Colon (tissue), 2 donors: Measurements from ENCODE around the gene MTMR11.
"Not testable (repeated sequence)": the region's sequence is repeated elsewhere in the genome, so short reads cannot be mapped to it uniquely, and the experiment has no call there.

Experiments used
- FAIRE-seq: peaks from 2 replicates; lab custom pipeline; 2012; peaks lifted over from hg19 to GRCh38; lab: Jason Lieb, UNC
- donor health status: control.
- donor health status: control.

Gene MTMR11, protein sequence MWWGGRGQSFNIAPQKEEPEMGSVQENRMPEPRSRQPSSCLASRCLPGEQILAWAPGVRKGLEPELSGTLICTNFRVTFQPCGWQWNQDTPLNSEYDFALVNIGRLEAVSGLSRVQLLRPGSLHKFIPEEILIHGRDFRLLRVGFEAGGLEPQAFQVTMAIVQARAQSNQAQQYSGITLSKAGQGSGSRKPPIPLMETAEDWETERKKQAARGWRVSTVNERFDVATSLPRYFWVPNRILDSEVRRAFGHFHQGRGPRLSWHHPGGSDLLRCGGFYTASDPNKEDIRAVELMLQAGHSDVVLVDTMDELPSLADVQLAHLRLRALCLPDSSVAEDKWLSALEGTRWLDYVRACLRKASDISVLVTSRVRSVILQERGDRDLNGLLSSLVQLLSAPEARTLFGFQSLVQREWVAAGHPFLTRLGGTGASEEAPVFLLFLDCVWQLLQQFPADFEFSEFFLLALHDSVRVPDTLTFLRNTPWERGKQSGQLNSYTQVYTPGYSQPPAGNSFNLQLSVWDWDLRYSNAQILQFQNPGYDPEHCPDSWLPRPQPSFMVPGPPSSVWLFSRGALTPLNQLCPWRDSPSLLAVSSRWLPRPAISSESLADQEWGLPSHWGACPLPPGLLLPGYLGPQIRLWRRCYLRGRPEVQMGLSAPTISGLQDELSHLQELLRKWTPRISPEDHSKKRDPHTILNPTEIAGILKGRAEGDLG

DNA sequence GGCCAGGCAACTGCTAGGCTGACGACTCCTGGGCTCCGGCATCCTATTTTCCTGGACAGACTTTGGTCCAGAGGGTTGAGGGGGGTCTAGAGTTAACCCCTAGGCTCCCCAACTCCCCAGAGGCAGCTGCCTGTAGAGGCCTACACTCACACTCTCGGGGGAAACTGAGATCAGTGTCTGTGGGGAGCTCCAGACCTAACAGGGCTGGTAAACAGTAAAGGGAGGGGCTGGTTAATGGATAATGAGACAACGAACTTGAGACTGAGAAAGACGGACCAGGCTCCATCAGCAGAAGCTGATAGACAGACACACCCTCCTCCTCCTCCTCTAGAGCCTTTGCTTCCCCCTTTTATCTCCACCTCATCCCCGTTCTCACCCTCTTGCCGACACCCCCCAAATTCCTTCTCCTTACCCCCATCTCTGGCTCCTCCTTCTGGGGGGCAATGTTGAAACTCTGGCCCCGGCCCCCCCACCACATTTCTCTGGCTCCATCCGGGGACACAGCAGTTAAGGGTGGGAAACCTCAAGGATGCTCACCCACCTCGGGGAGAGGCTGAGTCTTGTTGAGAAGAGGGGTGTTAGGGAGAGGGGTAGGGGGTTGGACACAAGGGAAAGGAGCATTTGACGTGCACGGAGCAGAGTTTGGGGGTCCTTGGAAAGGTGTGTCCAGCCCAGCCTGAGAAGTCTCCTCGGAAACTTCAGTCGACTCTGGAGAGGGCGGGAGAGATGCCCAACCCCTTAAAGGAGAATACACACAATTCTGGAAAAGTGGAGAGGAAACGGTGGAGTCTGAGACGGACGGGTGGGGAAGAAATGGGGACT is at the start of gene MTMR11:
TSS of gene MTMR11 (minus strand) at position 710 of the 822 bp plus-strand sequence. CDS start at position 478, 232 bp downstream.
- FAIRE-seq: no peak

DNA sequence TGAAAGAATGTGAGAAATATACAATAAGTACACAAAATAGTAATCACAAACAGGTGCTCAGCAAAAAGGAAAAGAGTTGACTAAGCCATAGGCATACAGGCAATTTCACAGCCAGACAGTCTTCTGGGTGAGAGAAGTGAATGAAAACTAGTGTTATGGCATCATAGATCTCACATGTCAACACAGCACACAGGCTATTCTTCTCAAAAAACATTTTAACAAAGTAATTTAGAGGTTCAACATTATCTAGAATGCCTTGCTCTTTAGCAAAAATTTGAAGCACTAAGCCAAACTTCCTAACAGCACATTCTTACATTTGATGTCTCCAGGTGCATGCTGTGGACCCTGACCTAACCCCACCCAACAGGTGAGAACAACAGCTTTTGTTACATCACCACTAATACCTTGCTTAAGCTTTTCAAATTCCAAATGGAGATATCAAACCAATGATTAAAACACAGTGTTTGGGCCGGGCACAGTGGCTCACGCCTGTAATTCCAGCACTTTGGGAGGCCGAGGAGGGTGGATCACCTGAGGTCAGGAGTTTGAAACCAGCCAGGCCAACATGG is 43.4 kb upstream of the MTMR11 start:
- no peak for FAIRE-seq

DNA sequence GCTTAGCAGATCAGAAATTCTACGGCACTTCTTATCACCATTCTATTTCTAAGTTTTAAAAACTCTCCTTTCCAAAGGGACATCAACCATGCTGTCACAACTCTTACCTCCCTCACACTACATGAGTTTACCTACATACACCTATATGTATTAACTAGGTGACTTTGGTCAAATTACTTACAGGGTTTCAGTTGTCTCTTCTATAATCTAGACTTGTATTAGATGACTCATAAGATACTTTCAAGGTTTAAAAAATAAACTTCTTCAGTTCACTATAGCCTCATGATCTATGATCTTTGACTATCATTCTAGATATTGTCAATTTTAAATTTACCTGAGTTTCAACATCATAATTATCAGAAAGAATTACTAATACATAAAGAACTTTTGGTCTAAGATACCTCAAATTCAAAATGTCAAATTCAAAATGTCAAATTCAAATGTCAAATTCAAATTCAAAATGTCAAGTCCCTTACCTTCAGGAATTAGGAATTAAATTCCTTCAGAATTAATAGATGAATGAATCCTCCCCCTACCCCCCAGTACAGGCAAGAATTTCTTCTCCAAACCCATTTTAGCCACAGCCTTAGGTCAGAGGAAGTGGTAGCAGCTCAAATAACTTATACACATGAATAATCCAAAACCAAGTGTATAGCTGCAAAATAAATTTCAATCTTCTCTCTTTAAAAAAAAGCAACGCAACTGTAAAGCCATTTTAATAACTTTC is 42.7 kb upstream of the MTMR11 start:
- no peak for FAIRE-seq

DNA sequence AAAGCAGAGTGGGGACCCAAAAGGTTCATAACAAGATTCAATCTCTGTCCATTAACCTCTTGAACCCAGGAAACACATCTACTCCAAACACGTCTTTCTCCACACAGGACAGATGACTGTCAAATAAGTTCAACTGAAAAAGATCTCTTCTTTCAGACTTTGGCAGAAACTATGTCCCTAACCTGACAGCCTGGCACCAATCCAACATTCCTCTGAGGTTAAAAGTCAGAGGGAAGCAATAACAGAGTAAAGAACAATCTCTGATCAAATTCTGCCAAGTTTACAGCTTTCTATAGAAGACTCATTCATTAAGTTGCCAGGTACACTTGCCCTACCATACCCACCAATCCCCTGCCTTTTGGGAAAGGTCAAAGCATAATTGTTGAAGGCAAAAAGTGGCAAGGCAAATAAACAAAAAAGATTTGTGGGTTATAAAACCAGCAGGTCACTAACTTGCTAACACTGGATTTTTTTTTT is 41.9 kb upstream of the MTMR11 start:
- FAIRE-seq: no peak

DNA sequence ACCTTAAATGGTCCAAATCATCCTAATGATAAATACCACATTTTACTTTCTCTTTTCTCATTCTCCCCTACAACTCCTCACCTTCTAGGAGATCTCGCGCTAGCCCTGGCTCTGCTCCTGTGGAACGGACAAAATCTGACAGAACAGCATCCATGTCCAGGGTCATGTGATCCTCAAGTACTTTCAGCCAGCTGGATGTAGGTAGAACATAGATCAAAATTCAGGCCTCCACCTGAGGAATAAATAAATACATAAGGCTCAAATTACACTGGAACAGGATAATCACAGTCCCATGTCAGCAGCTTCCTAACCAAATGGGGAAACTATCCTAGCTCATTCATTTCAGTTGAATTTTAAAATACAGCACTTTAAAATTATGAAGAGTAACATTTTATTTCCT is 40.7 kb upstream of the MTMR11 start:
- FAIRE-seq: no peak

DNA sequence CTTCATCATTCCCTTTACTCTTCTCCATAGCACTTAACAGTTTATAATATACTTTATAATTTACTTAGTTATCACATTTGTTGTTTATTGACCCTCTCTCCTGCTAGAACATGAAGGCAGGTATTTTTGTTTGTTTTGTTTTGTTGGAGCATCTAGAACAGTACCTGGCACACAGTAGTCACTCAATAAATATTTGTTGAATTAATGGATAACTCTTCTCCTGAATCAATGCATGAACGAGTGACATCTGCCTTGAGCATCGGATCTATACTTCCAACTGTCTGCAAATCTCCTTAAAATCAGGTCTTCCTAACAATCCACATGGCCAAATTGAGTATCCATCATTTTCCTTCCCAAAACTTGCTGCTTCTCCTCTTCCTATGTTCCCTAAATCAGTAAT is 35.9 kb upstream of the MTMR11 start:
- no peak for FAIRE-seq

DNA sequence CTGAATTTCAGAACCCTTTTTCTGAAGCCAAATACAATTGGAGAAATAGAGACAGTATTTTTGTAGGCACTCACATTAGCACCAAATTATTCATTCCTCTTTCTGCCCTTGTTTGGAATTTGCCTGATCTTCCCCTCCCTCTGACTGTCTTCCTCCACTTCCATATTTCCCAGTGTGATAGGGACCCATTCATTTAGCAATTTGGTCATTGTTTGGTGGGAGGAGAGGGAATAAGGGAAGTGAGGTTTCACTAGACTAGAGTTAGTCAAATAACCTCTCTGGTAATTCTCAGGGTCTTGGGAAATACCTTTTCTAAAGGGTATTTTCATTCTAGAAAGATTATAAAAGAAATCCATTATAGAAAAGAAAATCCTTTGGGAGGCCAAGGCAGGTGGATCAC is 31.0 kb upstream of the MTMR11 start:
- FAIRE-seq: no peak

DNA sequence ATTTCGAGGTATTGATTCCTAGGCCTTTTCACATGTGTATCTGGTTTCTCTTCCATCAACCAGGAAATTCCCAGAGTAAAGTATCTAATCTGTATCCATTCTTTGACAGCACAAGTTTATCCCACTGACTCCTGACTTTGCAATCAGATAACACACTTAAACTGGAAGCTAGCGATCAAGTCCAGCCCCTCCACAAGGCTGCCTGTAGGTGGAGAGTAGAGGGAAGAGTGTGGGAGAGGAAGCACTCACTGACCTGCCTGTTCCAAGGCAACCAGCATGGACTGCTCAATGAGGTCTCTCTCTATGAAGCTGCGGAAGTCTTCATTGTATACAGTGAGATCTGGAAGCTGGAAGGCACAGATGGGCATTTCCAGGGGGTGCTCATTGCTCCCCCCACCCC is 30.4 kb upstream of the MTMR11 start:
- no peak for FAIRE-seq

DNA sequence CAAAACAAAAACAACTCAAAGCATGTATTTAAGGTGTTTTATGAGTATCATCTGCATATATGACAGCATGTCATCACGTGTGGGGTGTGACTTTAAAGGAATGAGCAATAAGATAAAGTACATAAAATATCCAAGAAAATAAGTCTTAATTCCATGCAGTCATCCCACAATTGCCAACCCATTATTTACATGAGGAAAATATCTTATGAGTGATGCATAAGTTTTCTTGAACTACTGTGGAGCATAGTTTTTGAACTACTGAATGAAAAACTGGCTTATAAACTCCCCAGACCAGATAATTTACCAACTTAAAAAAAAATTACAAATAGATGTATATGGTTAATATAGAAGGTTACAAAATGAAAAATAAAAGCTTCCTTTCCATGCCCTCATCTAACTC is 29.7 kb upstream of the MTMR11 start:
- FAIRE-seq: no peak

DNA sequence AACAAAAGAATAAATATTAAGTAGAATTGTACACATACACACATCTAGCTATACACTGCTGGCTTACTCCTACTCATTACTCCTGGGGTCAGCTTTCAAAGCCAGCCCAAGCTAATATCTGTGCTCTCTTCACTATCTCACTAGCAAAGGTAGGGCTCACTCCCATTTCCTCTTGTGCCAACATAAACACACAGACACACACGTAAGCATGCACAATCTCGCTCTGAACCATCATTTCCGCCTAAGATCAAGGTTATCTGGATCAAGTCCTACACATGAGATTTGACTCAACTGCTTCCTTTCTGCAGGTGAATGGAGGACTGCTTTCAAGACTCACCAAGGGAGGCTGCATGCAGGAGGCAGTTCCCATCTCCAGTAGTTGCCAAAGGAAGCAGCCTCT is 28.8 kb upstream of the MTMR11 start:
- no peak for FAIRE-seq

DNA sequence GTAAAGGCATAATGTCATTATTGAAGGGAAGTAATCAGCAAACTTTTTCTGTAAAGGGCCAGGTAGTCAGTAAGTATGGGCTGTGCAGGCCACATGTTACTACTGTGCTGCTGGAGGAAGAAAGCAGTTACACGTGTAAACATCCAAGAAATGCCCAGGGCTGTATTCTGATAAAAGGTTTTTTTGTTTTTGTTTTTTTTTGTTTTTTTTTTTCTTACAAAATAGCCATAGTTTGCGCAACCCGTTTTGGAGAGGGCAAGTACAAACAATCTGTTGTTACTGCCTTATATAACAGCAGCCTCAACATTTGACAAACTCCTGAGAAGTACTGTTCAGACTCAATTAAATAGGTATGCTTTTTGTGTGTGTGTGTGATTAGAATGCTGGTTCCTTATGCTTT is 26.7 kb upstream of the MTMR11 start:
- no peak for FAIRE-seq

DNA sequence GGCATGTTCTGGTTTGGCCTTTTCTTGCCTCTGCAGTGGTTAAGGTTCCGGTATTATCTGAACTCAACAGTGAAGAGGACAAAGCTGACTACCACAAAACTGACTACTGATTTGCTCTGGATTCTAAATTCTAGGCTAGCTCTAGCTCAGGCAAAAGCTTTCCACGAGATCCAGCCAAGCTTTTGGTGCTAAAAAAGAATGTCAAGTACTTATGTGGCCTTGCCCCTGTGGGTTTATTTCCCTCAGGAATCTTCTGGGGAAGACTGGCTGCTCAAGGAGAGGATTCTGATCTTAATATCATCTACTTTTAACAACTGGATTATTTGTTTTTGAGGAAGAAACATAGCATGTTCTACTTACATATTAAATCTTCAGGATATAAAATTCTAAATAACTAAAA is 26.1 kb upstream of the MTMR11 start:
- FAIRE-seq: no peak

DNA sequence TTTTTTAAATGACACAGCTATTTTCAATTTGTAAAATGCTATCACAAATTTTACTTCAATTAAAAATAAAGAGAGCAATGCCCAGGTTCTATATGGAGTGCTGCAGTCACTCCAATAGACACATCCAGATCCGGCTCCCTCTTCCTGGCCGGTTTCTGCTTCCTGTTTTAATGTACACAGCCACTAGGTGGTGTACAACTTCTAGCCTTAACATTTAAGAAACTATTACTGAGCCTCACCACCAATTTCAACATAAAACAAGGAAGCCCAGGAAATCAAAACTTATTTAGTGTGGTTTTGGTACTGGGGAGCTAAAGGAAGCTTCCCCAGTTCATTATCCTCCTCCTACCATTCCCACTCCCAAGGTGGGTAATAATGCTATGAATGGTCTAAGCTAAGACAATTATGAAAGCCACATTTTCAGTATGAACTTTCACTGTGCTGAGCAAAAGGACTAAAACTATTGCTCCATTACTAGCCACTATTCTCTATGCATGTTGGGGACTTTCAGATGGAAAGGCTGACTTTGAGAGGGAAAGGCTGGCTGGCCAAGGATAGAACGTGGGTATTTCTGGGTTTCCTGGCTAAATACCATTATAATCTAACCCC is 25.5 kb upstream of the MTMR11 start:
- FAIRE-seq: no peak

DNA sequence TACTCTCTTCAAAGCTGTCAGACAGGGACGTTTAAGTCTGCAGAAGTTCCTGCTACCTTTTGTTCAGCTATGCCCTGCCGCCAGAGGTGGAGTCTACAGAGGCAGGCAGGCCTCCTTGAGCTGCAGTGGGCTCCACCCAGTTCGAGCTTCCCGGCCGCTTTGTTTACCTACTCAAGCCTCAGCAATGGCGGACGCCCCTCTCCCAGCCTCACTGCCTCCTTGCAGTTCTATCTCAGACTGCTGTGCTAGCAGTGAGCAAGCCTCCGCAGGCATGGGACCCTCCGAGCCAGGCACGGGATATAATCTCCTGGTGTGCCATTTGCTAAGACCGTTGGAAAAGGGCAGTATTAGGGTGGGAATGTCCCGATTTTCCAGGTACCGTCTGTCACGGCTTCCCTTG is 20.9 kb upstream of the MTMR11 start:
- not testable (repeated sequence) for FAIRE-seq

DNA sequence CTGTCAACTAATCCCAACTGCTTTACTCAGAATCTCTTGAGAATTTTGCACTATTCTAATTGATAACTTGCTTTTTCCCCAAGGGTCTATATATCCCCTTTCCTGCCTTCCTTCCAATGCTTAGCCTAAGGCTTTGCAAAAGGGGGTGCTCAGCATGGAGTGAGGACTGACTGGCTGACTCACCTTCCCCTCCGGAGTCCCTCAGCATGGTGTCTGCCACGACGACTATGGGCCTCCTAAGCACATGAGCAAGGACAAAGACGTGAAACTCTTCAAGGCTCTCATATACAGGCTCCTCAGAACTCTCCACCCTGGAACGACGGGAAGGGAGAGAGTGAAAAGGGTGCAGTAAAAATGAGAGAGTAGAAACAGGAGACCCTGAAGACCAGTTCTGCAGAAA is 13.2 kb upstream of the MTMR11 start:
- no peak for FAIRE-seq

DNA sequence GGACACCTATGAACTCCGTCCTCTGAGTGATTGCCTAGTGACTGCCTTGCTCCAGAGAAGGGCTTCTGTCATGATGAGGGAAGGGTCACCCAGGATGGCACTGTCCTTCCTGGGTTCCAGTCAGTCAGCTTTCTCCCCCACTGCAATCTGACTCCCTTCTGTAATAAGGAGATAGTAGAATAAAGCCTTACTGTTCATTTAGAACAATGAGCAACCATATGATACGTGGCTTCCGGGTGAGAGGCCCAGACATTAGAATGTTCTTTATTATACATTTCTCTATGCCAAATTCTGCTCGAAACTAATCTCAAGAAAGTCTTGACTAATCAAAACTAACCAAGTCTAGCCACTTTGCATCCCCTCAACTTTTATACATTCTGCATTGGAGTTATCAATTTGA is 8.5 kb upstream of the MTMR11 start:
- FAIRE-seq: no peak

DNA sequence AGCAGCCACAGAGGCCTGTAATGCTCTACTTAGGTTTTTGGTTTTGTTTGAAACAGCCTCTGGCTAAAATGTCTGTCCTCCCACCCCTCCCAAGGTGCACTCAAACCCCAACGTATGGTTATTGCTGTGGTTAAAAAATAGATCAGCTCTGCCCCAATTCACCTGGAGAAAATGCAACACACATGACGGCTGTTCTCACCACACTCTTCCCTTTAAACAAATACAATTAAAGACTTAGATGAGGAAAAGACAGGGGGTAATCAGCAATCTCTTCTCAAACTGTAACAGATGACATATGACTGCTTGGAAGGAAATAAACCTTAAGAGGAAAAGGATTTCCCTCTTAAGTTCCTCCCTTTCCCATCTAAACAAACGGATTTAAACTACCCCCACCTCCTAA is 6.2 kb upstream of the MTMR11 start:
- no peak for FAIRE-seq

DNA sequence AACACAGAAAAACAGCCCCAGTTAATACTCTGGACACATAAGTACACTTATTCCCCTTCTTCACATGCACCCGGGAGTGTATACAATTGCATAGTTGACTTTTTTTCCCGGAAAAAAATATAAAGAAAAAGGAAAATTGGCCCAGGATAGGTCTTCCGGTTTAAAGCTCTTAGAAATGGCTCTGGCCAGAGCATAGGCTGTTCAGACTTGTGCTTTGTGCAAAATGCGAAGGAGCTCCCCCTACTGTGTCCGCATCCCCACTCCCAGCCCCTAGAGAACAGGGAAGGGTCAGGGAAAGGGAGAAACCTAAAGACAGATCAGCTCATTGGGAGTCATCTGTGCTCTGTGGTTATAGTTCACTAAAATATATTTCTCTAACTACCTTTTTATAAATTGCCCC is 5.5 kb upstream of the MTMR11 start:
- FAIRE-seq: no peak

DNA sequence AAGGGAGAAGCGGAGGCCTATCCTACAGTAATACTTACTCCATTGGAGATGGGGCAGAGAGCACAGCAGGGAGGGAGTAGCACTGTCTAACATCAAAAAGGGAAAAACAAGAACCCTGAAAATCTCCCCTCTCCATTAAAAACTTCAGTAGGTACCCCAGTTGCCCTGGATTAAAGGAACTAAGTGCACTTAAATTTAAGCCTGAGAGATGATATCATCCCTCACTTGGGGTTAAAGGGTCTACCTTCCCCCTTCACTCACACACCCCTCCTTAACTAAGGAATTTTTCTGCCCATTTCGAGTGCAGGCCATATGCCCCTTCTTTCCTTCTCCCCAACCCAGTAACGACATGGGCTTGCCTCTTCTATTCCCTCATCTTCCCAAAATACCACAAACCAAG is 3.7 kb upstream of the MTMR11 start:
- FAIRE-seq: no peak

DNA sequence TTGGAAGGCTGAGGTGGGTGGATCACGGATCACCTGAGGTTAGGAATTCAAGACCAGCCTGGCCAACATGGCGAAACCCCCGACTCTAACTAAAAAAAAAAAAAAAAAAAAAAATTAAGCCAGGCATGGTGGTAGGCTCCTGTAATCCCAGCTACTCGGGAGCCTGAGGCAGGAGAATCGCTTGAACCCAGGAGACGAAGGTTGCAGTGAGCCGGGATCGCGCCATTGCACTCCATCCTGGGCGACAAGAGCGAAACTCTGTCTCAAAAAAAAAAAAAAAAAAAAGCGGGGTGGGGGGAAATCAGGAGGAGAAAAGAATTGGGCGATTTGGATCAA is 2.0 kb upstream of the MTMR11 start:
- FAIRE-seq: not testable (repeated sequence)

DNA sequence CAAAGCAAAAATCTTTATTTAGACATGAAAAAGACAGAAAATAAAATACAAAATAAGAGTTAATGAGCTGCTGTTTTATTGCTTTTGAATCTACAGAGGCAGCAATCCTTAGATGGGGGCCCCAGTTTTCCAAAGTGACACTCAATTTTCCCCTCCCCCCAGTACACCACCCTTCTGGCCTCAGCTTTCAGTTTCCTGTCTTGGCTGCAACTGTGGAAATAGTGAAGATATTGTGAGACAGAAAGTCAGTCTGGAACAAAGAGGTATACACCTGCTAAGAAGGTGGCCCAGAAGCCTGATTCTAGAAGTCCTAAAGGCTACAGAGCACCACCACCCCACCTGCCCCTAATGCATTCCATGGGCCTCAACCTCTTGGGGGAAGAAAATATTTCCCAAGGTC is 1.1 kb upstream of the MTMR11 start:
- FAIRE-seq: no peak
